Measurements from ENCODE around the gene COLEC11. TPM values are rescaled to one million over a fixed set of nuclear protein-coding genes. Genes with fewer than 3 reads are reported as not detected.

The COLEC11 gene
- total and polyA plus RNA-seq, 2 of the 13 experiments (the other 11 are each of a cell fraction or from before 2014, with no cell fraction given), result 1.5 to 3.0 TPM

DNA sequence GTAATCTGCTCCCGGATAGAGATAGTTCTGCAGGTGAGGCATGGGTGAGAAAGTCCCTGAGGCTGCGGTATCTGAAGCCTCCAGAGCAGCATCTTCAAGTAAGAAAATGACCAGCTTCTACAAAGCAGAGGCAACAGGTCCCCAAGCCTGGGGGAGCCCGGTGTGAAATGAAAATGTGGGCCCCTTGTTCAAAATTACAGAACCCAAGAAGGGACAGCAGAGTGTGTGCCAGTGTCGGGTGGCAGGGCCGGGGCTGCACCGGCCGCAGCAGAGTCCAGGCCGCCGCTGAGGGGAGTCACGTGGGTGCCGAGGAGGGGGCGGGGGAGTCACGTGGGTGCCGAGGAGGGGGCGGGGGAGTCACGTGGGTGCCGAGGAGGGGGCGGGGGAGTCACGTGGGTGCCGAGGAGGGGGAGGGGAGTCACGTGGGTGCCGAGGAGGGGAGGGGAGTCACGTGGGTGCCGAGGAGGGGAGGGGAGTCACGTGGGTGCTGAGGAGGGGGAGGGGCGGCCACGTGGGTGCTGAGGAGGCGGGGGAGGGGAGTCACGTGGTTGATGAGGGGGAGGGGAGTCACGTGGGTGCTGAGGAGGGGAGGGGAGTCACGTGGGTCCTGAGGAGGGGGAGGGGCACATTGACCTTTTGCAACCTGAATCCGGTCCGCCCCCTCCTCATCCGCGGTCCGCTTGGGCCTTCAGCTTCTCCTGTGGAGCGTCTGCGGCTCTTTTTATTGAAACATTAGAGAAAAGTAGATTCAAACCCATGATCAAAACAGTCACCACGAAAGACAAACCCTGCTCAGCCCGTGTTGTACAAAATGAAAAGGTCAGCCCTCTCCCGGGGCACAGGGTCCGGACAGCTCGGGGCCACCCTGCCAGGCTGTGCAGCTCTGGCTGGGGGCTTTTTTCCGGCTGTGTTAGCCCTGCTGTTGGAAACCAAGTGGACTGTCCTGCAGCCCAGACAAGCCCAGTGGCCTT, 10.4 kb downstream of the COLEC11 start (continued):
- TF ChIP-seq EP300 (IDR thresholded peaks at IDR 0.05; ENCODE audit: low read depth in 2 of 2, low read length in 2 of 2), result peak; percentile 15 to 41; a peak in 3 of 4 replicates
- peak; percentile 40; the same call in 1 of the 2 replicates for TF ChIP-seq EP300 (CRISPR knock-in tag; IDR thresholded peaks at IDR 0.05; ENCODE audit: borderline replicate concordance)
- TF ChIP-seq REL (CRISPR knock-in tag; conservative IDR thresholded peaks at IDR 0.05), result no peak
- TF ChIP-seq ZNF136 (CRISPR knock-in tag; IDR thresholded peaks at IDR 0.05; ENCODE audit: low read depth), result no peak
- no peak for TF ChIP-seq RFX1 (IDR thresholded peaks at IDR 0.05)
- peak; percentile 24 for TF ChIP-seq TGIF2 (CRISPR knock-in tag; IDR thresholded peaks at IDR 0.05)
- TF ChIP-seq, protein P1, sequence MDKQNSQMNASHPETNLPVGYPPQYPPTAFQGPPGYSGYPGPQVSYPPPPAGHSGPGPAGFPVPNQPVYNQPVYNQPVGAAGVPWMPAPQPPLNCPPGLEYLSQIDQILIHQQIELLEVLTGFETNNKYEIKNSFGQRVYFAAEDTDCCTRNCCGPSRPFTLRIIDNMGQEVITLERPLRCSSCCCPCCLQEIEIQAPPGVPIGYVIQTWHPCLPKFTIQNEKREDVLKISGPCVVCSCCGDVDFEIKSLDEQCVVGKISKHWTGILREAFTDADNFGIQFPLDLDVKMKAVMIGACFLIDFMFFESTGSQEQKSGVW (CRISPR knock-in tag; IDR thresholded peaks at IDR 0.05; ENCODE audit: borderline replicate concordance), result no peak
- TF ChIP-seq REXO4 (CRISPR knock-in tag; IDR thresholded peaks at IDR 0.05; ENCODE audit: borderline replicate concordance), result no peak
- TF ChIP-seq, protein P2, sequence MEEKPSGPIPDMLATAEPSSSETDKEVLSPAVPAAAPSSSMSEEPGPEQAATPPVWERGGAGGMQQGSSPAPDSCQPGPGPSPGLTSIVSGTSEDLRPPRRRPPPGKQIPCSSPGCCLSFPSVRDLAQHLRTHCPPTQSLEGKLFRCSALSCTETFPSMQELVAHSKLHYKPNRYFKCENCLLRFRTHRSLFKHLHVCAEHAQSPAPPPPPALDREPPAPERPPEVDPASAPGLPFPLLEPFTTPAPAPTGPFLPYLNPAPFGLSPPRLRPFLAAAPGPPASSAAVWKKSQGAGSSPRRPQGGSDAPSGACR (CRISPR knock-in tag; IDR thresholded peaks at IDR 0.05), result no peak
- TF ChIP-seq, protein P3, sequence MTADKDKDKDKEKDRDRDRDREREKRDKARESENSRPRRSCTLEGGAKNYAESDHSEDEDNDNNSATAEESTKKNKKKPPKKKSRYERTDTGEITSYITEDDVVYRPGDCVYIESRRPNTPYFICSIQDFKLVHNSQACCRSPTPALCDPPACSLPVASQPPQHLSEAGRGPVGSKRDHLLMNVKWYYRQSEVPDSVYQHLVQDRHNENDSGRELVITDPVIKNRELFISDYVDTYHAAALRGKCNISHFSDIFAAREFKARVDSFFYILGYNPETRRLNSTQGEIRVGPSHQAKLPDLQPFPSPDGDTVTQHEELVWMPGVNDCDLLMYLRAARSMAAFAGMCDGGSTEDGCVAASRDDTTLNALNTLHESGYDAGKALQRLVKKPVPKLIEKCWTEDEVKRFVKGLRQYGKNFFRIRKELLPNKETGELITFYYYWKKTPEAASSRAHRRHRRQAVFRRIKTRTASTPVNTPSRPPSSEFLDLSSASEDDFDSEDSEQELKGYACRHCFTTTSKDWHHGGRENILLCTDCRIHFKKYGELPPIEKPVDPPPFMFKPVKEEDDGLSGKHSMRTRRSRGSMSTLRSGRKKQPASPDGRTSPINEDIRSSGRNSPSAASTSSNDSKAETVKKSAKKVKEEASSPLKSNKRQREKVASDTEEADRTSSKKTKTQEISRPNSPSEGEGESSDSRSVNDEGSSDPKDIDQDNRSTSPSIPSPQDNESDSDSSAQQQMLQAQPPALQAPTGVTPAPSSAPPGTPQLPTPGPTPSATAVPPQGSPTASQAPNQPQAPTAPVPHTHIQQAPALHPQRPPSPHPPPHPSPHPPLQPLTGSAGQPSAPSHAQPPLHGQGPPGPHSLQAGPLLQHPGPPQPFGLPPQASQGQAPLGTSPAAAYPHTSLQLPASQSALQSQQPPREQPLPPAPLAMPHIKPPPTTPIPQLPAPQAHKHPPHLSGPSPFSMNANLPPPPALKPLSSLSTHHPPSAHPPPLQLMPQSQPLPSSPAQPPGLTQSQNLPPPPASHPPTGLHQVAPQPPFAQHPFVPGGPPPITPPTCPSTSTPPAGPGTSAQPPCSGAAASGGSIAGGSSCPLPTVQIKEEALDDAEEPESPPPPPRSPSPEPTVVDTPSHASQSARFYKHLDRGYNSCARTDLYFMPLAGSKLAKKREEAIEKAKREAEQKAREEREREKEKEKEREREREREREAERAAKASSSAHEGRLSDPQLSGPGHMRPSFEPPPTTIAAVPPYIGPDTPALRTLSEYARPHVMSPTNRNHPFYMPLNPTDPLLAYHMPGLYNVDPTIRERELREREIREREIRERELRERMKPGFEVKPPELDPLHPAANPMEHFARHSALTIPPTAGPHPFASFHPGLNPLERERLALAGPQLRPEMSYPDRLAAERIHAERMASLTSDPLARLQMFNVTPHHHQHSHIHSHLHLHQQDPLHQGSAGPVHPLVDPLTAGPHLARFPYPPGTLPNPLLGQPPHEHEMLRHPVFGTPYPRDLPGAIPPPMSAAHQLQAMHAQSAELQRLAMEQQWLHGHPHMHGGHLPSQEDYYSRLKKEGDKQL (CRISPR knock-in tag; IDR thresholded peaks at IDR 0.05; ENCODE audit: low read depth), result no peak
- TF ChIP-seq ZNF232 (CRISPR knock-in tag; IDR thresholded peaks at IDR 0.05; ENCODE audit: borderline replicate concordance), result no peak
- TF ChIP-seq SRSF1 (optimal IDR thresholded peaks at IDR 0.05; ENCODE audit: low read depth, low read length), result no peak
- TF ChIP-seq ZNF333 (CRISPR knock-in tag; IDR thresholded peaks at IDR 0.05; ENCODE audit: borderline replicate concordance), result no peak
- peak; percentile 56; the same call in 1 of the 2 replicates for TF ChIP-seq GATAD1 (CRISPR knock-in tag; IDR thresholded peaks at IDR 0.05)
- TF ChIP-seq, protein P4, sequence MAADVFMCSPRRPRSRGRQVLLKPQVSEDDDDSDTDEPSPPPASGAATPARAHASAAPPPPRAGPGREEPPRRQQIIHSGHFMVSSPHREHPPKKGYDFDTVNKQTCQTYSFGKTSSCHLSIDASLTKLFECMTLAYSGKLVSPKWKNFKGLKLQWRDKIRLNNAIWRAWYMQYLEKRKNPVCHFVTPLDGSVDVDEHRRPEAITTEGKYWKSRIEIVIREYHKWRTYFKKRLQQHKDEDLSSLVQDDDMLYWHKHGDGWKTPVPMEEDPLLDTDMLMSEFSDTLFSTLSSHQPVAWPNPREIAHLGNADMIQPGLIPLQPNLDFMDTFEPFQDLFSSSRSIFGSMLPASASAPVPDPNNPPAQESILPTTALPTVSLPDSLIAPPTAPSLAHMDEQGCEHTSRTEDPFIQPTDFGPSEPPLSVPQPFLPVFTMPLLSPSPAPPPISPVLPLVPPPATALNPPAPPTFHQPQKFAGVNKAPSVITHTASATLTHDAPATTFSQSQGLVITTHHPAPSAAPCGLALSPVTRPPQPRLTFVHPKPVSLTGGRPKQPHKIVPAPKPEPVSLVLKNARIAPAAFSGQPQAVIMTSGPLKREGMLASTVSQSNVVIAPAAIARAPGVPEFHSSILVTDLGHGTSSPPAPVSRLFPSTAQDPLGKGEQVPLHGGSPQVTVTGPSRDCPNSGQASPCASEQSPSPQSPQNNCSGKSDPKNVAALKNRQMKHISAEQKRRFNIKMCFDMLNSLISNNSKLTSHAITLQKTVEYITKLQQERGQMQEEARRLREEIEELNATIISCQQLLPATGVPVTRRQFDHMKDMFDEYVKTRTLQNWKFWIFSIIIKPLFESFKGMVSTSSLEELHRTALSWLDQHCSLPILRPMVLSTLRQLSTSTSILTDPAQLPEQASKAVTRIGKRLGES (CRISPR knock-in tag; IDR thresholded peaks at IDR 0.05; ENCODE audit: borderline replicate concordance), result no peak
- peak; percentile 13 for TF ChIP-seq NFKBIZ (CRISPR knock-in tag; IDR thresholded peaks at IDR 0.05)
- TF ChIP-seq ZNF549 (CRISPR knock-in tag; IDR thresholded peaks at IDR 0.05), result no peak
- TF ChIP-seq WIZ (CRISPR knock-in tag; IDR thresholded peaks at IDR 0.05), result no peak
